GM19043 (cell line): ENCODE measurements around the gene ARHGAP33.
A peak's percentile ranks its signal among the peaks of the same experiment; 100 is the strongest.
"Not testable (repeated sequence)": the region's sequence is repeated elsewhere in the genome, so short reads cannot be mapped to it uniquely, and the experiment has no call there.

Source experiments
- ATAC-seq: cut with Tn5 transposase; IDR thresholded peaks from one replicate; pipeline ENCODE4 v1.9.1; 2021; ENCODE audit warnings: low read depth; ENCODE audit not compliant: unreplicated experiment

Gene ARHGAP33

GRCh38 chr19:35754370-35755130, 20.8 kb upstream of the ARHGAP33 start:
- ATAC-seq, result no peak

DNA sequence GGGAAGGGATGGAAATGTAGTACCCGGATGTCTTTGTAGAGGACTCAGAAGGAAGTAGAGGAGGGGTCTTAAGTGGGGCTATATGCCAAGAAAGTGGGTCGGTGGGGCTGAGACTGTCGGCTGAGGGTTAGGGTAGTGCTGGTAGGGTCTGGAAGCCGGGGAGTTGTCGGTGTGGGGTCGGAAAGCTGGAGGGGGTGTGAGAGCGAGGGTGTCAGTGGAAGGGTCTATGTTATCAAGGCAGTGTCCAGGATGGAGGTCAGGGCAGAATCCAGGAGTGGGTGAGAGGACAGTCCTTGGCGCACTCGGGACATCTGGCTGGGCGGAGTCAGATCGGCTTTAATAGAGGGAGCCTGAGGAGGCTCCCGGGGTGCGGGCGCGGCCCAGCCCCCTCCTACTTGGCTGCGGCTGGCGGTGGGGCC, 20.2 kb upstream of the ARHGAP33 start:
- no peak for ATAC-seq

- ATAC-seq, result no peak
Observed at GRCh38 chr19:35755550-35756376, 19.6 kb upstream of the ARHGAP33 start.

DNA sequence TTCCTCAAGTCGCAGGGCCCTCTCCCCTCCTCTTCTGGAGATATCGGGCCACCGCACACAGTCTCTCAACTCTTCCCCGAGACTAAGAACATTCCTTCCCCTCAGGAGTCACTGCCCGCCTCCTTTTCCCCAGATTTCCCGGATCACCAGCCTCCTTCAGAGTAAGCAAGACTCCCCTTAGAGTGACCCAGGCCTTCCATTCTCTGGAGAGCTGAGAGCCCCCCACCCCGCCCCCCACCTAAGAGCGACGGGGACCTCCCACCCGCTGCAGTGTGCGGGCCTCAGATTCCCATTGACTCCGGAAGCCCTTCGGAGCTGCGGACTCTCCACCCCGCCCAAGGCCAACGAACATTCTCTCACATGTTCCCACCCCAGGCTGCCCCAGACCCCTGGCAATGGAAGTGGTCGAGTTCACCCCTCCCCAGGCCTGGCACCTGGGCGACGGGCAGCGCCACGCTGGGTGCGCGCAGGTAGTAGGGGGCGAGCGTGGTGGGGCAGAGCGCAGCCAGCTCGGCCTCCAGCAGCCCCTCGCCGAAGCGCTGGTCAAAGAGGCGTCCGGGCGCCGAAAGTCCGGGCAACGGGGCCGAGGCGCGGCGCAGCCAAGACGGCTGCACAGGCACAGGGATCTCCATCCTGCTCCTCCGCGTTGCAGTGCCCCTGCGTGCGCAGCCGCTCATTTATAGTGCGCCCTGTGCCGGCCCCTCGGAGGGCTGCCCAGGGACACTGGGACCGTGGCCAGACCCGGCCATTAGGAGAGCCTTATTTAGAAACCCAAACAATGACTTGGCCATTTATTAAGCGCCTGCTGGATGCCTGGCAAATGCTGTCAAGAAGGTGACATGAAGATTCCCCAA, 18.8 kb upstream of the ARHGAP33 start, which contains the start of gene HSPB6:
Gene HSPB6 (minus strand): TSS at position 653 of the 854 bp plus-strand sequence. CDS start 21 bp downstream, at position 632.
- ATAC-seq, result no peak

- ATAC-seq, result no peak
Observed at GRCh38 chr19:35757231-35757748, 18.1 kb upstream of the ARHGAP33 start.

DNA sequence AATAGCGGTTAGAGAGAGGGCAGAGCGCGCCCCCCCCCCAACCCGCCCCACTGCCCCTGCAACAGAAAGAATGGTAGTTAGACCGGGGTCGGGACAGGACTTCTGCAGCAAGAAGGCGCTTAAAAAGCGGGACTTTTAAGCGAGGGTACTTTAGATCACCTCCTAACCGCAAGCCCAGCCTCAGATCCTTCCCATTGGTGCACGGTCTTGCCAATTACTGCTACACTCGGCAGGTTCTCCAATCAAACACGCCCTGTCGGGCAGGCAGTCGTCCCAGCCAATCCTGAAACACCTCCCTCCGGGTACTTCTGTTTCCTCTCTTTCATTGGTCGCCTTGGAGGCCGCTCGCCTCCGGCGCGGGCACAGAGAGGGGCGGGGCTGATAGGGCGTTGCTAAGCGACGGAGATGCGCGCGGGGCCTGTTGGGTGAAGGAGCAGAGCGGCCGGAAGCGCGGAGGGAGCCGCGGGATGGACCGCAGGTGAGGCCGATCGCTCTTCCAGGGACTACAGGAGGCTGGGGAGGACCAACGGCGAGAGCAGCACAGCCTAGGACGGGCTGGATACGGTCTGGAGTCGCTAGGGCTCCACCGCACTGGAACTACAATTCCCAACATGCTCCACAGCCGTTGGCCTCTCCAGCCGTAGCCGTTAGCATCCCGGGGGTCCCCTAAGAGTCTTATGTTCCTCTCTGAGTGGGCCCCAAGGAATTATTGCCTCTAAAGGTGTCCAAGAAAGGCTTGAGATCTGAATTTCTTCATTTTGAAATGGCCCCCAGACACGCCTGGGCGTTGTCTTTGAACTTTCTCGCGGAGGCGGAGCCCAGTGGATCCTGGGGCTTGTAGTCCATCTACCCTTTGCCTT, 17.4 kb upstream of the ARHGAP33 start, which contains the start of gene PROSER3:
Gene PROSER3 (plus strand): TSS at position 428 of the 860 bp plus-strand sequence. CDS start 40 bp downstream, at position 468.
- ATAC-seq, result peak; percentile 99

DNA sequence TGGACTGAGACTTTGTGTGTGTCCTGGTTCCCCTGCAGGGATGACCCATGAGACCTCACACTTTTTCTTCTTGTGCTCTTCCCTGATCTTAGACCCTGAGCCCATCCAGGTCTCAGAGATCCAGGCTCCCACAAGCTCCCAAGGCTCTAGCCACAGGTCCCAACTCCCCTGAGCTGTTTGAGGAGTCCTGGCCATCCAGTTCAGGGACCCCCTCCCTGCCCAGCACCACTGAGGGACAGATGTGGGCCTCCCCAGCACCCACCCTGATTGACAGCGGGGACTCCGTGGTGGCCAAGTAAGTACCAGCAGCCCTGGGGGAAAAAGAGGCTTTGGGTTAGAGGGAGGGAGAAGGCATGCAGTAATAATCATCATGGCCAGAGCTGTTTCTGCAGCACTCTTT, 15.7 kb upstream of the ARHGAP33 start:
- no peak for ATAC-seq

GRCh38 chr19:35760711-35761349, 14.5 kb upstream of the ARHGAP33 start:
- no peak for ATAC-seq

- no peak for ATAC-seq
Observed at GRCh38 chr19:35764432-35765315, 10.7 kb upstream of the ARHGAP33 start.

GRCh38 chr19:35766571-35767104, 8.7 kb upstream of the ARHGAP33 start:
- ATAC-seq, result no peak

- ATAC-seq, result no peak
Observed at GRCh38 chr19:35767288-35768081, 7.9 kb upstream of the ARHGAP33 start.

GRCh38 chr19:35768082-35768421, 7.3 kb upstream of the ARHGAP33 start:
- ATAC-seq, result no peak

DNA sequence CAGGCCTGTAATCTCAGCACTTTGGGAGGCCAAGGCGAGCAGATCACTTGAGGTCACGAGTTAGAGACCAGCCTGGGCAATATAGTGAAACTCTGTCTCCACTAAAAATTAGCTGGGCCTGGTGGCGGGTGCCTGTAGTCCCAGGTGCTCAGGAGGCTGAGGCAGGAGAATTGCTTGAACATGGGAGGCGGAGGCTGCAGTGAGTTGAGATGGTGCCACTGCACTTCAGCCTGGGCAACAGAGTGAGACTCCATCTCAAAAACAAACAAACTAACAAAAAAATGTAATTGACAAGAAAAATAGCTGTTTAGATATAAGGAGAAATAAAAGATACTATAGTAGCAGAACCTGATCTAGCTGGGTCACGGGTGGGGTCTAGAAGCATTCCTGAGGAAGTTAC, 3.0 kb upstream of the ARHGAP33 start:
- ATAC-seq, result not testable (repeated sequence)

DNA sequence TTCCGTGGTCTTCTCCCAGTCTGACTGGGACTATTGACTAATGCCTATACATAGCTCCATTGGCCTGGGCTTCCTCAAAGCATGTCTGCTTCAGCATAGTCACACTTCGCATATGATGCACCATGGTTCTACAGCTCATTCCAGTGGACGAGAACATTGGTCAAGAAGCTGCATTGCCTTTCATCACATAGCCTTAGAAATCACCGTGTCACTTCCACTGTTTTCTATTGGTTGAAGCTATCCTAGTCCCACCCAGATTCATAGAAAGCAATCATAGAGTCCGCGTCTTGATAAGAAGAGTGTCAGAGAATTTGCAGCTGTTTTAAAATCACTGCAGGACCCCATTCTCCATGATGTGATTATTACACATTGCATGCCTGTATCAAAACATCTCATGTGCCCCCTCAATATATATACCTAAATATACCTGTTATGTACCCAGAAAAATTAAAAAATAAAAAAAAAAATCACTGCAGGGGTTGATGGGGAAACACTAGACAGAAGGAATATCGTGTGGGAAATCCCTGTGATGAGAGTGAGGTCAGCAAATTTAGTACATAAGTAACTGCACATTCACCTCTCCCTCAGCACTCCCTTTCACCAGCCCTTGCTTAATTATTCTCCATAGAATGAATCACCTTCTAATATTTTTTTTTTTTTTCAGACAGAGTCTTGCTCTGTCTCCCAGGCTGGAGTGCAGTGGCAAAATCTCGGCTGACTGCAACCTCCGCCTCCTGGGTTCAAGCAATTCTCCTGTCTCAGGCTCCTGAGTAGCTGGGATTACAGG, 2.2 kb upstream of the ARHGAP33 start:
- no peak for ATAC-seq

GRCh38 chr19:35774274-35775045, 904 bp upstream of the ARHGAP33 start:
- ATAC-seq, result no peak

GRCh38 chr19:35775046-35775297, 392 bp upstream of the ARHGAP33 start:
- ATAC-seq, result no peak
